Measurements from ENCODE around the gene DENND2A. TPM values are rescaled to one million over a fixed set of nuclear protein-coding genes. Genes with fewer than 3 reads are reported as not detected.
"Not testable (repeated sequence)": the region's sequence is repeated elsewhere in the genome, so short reads cannot be mapped to it uniquely, and the experiment has no call there.

Gene DENND2A
- total RNA-seq, 1 donor from 2014 or later = 14.9 TPM

DNA sequence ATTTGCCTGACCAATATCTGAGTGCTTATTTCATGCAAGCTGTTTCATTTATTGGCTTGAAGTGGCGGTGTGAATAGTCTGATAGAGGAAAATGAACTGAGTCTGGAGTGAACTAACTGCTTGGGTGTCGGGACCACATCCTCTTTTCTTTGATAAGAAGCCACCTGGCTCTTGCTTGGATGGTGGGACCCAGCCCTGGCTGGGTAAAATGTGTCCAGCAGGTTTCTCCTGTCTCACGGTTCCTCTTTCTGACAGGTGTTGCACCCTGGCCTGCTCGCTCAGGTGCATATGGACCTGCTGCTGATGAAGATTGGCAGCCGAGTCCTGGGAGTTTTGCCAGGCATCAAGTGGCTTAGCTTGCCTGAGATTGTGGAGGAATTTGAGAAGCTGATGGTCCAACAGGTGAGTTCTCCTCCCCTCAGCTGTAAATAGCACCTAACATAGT is 33.8 kb upstream of the DENND2A start:
- DNase-seq (ENCODE audit: low spot score) = no peak

DNA sequence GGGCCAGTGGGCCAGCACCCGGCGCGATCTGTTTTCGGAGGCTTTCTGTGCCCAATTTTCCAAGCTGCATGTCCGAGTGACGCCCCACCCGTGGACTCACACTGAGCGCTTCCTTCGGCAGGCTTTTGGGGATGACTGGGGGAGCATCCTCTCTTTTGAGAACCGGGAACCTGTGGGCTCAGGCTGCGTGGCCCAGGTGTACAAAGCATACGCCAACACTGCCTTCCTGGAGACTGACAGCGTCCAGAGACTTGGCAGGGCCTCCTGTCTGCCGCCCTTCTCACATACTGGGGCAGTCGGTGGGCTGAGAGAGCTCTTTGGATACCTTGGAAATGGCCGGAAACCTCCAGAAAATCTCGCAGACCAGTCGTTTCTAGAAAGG is 33.2 kb upstream of the DENND2A start:
- no peak for DNase-seq (ENCODE audit: low spot score)

GRCh38 chr7:140673063-140673773 is 32.6 kb upstream of the DENND2A start:
- DNase-seq (ENCODE audit: low spot score) = peak; percentile 85

GRCh38 chr7:140672382-140673062 is 31.9 kb upstream of the DENND2A start, which contains the start of gene ADCK2:
ADCK2 (plus strand) TSS chr7:140672945; CDS start chr7:140673331, 386 bp downstream.
- peak; percentile 63 for DNase-seq (ENCODE audit: low spot score)

DNA sequence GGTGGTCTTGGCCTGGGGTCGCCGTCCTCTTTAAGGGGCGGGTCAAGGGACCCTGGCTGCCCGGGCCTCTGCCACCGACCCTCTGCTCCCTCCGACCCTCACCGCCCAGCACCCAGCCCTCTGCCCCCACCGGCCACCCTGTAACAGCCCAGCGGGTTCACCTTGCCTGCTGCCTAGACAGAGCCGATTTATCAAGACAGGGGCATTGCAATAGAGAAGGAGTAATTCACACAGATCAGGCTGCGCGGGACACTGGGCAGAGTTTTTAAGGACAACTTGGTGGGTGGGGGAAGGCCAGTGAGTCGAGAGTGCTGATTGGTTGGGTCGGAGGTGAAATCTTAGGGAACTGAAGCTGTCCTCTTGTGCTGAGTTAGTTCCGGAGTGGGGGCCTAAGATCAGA is 31.4 kb upstream of the DENND2A start:
- DNase-seq (ENCODE audit: low spot score) = no peak

DNA sequence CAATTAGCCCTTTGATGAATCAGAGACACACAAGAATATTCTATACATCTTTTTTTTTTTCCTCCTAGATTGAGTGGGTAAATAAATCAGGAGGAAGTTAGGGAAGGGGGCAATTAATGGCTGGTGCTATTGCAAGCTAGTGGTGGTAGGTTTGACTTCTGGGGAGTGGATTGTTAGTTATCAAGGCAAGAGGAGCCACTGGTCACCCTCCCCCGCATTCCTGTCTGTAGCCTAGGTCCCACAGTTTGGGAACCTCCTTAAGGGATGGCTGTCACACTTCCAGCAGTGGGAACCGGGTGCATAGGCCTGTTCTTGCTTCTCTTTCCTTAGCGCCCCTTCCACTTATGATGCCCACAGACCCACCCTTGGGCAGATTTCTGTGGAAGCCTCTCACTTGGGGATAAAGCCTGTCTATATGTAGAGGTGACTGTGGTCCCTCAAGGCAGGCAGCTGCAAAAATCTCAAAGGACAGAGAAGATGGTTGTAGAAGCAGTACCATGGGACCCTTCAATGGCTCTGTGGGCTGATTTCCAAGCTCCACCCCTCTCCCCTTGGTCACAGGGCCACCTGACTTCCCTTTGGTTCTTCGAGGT is 29.8 kb upstream of the DENND2A start:
- DNase-seq (ENCODE audit: low spot score) = no peak

DNA sequence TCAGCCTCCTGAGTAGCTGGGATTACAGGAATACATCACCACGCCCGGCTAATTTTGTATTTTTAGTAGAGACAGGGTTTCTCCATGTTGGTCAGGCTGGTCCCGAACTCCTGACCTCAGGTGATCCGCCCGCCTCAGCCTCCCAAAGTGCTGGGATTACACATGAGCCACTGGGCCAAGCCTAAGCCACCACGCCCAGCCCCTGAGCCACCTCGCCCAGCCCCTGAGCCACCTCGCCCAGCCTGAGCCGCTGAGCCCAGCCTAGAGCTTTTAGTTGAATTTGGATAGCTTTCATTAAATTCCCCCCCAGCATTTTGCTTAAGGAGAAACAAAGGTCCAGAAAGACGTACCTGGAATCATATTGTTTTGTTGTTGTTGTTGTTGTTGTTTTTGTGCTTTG is 29.2 kb upstream of the DENND2A start:
- not testable (repeated sequence) for DNase-seq (ENCODE audit: low spot score)

DNA sequence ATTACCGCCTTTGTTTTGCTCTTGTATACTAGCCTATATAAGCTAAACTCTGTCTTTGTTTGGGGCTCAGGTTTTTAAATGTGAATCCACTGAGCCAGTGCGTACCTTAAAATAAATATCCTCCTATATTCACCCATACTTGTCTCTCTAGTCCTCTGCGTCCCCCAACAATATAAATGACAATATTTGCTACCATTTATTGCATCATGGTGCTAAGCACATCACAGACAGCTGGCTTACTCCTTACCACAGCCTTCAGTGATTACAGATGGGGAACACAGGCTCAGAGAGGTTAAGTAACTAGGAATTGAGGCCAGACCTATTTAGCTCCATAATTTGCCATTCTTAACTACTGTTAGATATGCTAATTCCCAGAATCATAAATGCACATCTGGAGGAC is 28.7 kb upstream of the DENND2A start:
- DNase-seq (ENCODE audit: low spot score) = no peak

- no peak for DNase-seq (ENCODE audit: low spot score)
These were observed 28.0 kb upstream of the DENND2A start for GRCh38 chr7:140668641-140669040.

DNA sequence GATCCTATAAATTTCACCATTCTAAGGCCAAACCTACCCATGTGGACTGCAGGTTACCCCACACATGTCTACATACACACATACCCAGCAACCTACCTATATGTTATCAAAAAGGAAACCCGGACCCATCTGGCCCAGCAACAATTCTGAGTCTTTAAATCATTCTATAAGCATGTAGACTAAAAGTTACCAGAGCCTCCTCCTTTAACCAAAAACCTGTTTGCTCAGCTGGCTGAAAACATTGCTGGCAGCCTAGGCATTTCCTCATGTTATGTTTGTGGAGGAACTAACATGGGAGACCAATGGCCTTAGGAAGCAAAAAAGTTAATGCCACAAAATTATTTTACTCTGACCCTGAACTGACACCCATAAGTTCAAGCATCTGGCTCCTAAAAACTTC is 26.9 kb upstream of the DENND2A start:
- DNase-seq (ENCODE audit: low spot score) = peak; percentile 64

- DNase-seq (ENCODE audit: low spot score) = not testable (repeated sequence)
These were observed 22.3 kb upstream of the DENND2A start for GRCh38 chr7:140662938-140663337.

DNA sequence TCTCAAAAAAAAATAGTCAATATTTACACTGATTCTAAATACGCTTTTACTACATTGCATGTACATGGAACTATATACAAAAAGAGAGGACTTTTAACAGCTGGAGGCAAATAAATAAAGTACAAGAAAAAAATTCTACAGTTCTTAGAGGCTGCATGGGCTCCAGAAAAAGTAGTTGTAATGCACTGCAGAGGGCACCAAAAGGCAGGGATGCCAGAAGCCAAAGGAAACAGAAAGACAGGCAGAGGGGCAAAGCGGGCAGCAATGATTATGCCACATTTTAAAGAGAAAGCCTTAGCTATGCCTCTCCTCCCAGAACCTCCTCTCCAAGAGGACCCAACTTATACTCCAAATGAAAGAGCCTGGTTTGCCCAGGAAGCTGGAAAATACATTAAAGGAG is 20.5 kb upstream of the DENND2A start:
- DNase-seq (ENCODE audit: low spot score) = no peak

- DNase-seq (ENCODE audit: low spot score) = no peak
These were observed 19.2 kb upstream of the DENND2A start for GRCh38 chr7:140659856-140660255.

- DNase-seq (ENCODE audit: low spot score) = no peak
These were observed 17.3 kb upstream of the DENND2A start for GRCh38 chr7:140657891-140658290.

DNA sequence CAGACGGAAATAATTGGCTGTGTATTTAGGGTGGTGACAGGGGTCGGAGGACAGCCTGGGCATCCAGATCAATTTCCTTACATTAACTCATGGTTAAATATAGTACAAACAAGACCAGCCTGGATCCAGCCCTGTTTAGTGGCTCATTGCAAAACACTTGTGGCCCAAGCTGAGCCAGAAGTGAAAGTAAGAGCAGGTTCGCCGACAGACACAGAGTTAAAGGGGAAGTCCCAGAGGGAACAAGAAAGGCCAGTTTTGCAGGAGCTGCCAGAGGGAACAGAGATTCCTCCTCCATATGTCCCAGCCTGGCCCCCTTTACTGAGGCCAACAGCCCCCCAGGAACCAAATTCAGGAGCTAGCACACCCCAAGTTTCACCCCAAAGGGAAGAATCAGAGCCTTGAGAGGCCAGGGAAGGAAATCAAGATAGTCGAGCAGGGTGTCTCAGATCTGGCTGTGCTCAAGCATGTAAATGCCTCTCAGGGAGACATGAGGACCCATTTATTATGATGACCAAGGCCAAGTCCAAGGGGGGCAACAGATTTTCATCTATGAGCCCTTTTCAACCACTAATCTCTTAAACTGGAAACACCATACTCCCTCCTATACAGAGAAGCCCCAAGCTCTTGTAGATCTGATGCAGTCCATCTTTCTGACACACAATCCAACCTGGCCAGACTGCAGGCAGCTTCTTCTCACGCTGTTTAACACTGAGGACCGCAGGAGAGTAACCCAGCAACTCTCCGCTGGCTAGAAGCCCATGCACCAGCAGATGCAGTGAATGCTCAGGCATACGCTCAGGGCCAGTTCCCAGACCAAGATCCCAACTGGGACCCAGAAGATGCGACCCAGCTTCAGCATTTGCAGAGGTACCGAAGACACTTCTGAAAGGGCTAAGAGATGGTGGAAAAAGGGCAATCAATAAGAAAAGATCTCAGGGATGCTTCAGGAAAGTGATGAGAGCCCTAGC is 16.2 kb upstream of the DENND2A start:
- DNase-seq (ENCODE audit: low spot score) = peak; percentile 84

- DNase-seq (ENCODE audit: low spot score) = no peak
These were observed 15.1 kb upstream of the DENND2A start for GRCh38 chr7:140655511-140656408.

- no peak for DNase-seq (ENCODE audit: low spot score)
These were observed 14.0 kb upstream of the DENND2A start for GRCh38 chr7:140654661-140655060.

- no peak for DNase-seq (ENCODE audit: low spot score)
These were observed 13.4 kb upstream of the DENND2A start for GRCh38 chr7:140654109-140654387.

DNA sequence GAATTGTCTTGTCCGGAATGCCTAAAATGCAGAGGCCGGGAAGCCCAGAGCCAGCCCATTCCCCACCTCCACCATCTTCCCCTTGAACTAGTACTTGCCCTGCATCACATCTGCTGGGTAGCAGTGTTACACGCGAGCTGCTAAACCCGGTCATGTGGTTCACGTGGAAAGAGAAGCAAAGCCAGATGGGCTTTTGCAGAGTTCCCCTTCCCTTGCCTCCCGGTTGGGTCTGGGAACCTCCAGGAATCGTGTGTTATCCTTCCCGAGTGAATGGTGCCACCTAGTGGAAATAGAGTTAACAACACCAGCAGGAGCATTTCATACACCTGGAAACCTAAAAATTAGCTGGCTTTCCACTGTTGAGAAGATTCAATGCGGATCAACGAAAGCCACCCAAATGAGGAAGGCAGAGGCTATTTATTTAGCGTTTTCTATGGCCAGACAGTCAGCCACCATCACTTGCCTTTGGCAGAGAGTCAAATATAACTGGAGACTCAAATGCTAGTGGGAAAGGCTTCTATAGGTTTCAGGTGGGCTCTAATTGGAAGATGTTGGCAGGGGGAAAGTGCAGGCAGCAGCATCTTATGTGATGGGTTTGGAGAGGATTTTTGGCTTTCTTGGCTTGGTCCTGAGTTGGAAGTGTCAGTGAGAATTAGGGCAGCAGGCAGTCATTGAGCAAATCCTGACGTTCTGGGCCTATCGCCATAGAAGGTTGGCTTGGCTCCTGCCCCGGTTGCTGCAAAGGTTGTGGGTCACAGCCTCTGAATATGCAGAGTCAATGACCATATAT is 12.9 kb upstream of the DENND2A start:
- peak; percentile 75 for DNase-seq (ENCODE audit: low spot score)

DNA sequence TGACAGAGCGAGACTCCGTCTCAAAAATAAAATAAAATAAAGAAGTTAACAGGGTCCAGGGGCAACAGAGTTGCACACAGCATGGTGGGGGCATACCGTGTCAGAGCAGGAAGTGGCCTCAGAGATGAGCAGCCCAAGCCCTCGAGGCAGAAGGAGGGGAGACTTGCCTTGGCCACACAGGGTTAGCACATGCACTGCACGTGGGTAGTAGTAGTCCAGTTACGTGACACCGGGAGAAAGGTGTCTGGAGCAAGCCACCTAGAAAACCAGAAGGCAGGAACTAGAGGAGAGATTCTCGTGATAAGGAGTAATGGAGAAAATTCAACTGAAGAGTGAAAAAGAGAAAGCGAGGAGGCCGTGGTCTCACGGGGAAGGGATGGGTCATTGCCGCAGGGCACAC is 9.8 kb upstream of the DENND2A start:
- no peak for DNase-seq (ENCODE audit: low spot score)

All from ureter (tissue), 1 donor.